Skeletal muscle satellite cell (primary cell): Measurements from ENCODE around the gene HSD17B14.
"Not testable (repeated sequence)": the region's sequence is repeated elsewhere in the genome, so short reads cannot be mapped to it uniquely, and the experiment has no call there.

ENCODE experiments used
- H3K27me3 ChIP-seq: 2 replicates; pipeline ENCODE4 v1.7.0; 2013; ENCODE audit warnings: low read length; ENCODE audit not compliant: control insufficient read depth, insufficient read depth
- H3K36me3 ChIP-seq: 2 replicates; pipeline ENCODE4 v1.7.0; 2013; ENCODE audit warnings: mild to moderate bottlenecking, control low read depth, low read length; ENCODE audit not compliant: insufficient read depth
- H3K4me1 ChIP-seq: 2 replicates; pipeline ENCODE4 v1.7.0; 2013; ENCODE audit warnings: low read length; ENCODE audit not compliant: control insufficient read depth, insufficient read depth
- H3K4me2 ChIP-seq: 2 replicates; pipeline ENCODE4 v1.7.0; 2013; ENCODE audit warnings: mild to moderate bottlenecking, low read length
- H3K4me3 ChIP-seq: 2 replicates; pipeline ENCODE4 v1.7.0; 2013; ENCODE audit warnings: low read length
- H3K9ac ChIP-seq: 2 replicates; pipeline ENCODE4 v1.7.0; 2013; ENCODE audit warnings: mild to moderate bottlenecking, low read depth, low read length, moderate library complexity
- H3K9me3 ChIP-seq: replicated peaks from 2 replicates; pipeline ENCODE4 v1.7.0; 2013; ENCODE audit warnings: mild to moderate bottlenecking, control low read depth, low read length

Gene HSD17B14

DNA sequence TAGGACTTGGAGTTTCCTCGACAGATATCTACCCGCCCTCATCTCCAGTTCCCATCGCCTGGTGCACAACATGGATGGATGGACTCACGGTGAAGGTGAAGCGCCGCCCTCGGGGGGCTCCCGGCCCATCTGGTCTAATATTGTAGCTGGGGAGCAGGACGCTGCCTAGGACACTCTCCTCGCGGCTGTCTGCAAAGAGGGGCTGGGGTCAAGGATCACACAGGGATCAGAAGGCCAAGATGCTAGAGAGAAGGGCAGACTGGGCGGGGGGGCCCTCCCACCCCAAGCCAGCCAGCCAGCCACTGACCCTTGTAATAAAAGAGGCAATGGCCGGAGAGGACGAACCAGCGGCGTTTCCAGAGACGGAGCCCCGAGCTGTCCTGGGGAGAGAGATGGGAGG lies 25.0 kb upstream of the HSD17B14 start:
- peaks cover 6% of the 10 kb centered on the region for H3K4me1 ChIP-seq
- H3K9ac ChIP-seq, result no peak overlapping the region
- no peaks in the 10 kb centered on the region for H3K27me3 ChIP-seq
- no peaks in the 10 kb centered on the region for H3K9me3 ChIP-seq
- H3K4me3 ChIP-seq, result no peak overlapping the region
- H3K4me2 ChIP-seq, result no peak overlapping the region
- peaks cover 33% of the 10 kb centered on the region for H3K36me3 ChIP-seq

DNA sequence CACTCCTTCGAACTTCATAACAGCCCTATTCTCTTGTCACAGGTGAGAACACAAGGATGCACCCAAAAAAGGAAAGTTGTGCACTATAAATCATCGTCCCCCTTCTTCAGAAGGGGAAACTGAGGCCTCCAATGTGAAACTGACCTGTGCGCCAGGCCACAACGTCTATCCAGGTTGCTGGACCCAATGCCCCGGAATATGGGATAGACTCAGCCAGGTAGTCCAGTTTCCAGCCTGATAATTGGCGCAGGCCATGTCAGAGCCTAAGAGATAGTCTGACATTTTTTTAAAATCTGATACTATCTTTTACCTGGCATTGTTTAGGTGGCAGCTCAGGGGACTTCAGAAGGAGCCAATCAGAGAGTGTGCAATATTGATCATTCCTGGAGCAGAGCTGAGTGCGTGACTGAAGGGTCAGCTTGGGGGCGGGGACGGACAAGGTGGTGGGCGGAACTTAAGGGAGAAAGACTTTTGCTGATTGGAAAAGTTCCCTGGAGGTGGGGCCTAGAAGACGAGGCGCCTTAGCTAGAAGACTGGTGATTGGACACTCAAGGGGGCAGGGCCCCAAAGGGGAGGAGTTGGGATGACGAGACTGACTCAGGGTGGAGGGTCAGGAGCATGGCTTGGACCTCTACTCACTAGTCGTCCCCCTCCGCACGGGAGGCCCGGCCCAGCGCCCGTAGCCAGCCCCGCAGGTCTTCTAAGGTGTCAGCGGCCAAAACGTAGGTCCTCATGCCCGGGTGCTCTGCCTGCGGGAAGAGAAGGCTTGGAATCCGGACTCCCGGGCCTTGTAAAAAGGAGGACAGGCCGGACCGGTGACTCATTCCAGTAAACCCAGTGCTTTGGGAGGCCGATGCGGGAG lies 23.7 kb upstream of the HSD17B14 start:
- H3K4me2 ChIP-seq, result no peak overlapping the region
- H3K4me3 ChIP-seq, result no peak overlapping the region
- H3K9me3 ChIP-seq, result no peaks in the 10 kb centered on the region
- no peak overlapping the region for H3K9ac ChIP-seq
- peaks cover 6% of the 10 kb centered on the region for H3K4me1 ChIP-seq
- H3K27me3 ChIP-seq, result no peaks in the 10 kb centered on the region
- H3K36me3 ChIP-seq, result peaks cover 33% of the 10 kb centered on the region

DNA sequence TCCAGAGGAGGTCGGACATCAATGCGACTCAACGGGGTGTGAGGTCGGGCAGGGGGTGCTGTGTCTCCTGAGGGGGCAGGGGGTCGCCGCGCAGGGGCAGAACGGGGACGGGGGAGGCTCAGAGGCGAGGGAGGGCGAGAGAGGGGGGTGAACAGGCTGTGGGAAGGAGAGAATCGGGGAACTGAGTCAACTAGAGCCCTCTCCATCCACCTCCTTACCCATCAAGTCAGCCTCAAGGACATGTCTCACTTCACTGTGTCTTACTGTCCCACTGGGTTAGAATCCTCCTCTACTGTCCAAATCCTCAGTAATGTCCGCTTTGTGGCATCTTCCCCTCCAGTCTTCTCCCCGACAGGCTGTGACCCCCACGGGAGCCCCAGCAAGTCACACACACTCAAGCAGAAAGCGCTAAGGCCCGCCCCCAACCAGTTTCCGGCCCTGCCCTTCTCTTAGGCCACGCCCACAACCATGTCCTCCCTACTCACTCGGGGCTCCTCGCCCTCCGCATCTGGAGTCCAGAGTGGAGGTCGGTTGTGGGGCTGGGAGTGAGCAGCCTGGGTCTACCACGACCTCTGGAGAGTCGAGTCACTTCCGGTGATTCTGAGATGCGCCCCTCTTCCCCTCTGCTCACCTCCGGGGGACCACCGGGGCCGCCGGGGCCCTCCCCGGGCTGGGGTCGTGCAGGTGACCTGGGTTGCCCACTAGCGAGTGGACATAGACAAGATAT lies 22.9 kb upstream of the HSD17B14 start:
- H3K4me1 ChIP-seq, result peaks cover 6% of the 10 kb centered on the region
- no peak overlapping the region for H3K4me3 ChIP-seq
- no peaks in the 10 kb centered on the region for H3K27me3 ChIP-seq
- no peak overlapping the region for H3K9ac ChIP-seq
- H3K9me3 ChIP-seq, result no peaks in the 10 kb centered on the region
- H3K4me2 ChIP-seq, result no peak overlapping the region
- peaks cover 31% of the 10 kb centered on the region for H3K36me3 ChIP-seq

DNA sequence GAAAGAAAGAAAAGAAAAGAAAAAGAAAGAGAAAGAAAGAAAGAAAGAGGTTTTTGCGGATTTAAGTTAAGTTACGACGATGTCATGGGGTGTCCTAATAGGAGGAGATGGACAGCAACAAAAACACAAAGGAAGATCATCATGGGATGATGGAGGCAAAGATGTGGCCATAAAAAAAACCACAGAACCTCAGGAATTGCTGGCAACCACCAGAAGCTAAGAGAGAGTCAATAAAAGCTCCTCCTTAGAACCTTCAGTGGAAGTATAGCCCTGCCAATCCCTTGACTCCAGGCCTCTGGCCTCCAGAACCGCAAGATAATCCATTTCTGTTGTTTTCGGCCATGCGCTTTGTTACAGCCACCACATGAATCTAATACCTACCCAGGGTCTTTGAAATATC lies 20.6 kb upstream of the HSD17B14 start:
- no peaks in the 10 kb centered on the region for H3K9me3 ChIP-seq
- H3K4me2 ChIP-seq, result no peak overlapping the region
- H3K4me3 ChIP-seq, result no peak overlapping the region
- H3K4me1 ChIP-seq, result peaks cover 6% of the 10 kb centered on the region
- H3K36me3 ChIP-seq, result peaks cover 37% of the 10 kb centered on the region
- H3K9ac ChIP-seq, result no peak overlapping the region
- no peaks in the 10 kb centered on the region for H3K27me3 ChIP-seq

DNA sequence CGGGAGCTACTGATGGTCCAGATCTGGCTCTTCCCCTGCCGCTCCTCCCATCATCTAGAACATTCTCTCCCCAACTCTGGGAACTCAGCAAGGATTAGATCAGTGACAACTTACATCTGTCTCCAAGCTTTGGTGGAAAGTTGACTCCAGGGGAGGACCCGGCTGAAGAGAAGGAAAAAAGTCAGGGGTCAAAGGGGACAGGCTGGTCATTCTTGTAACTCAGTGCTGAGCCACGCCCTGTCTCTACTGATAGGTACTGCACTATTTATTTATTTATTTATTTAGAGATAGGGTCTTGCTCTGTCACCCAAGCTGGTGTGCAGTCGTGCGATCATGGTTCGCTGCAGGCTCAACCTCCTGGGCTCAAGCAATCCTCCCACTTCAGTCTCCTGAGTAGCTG lies 17.8 kb upstream of the HSD17B14 start:
- no peak overlapping the region for H3K4me2 ChIP-seq
- H3K4me3 ChIP-seq, result no peak overlapping the region
- no peak overlapping the region for H3K9ac ChIP-seq
- no peaks in the 10 kb centered on the region for H3K9me3 ChIP-seq
- peaks cover 6% of the 10 kb centered on the region for H3K4me1 ChIP-seq
- peaks cover 23% of the 10 kb centered on the region for H3K36me3 ChIP-seq
- H3K27me3 ChIP-seq, result no peaks in the 10 kb centered on the region

DNA sequence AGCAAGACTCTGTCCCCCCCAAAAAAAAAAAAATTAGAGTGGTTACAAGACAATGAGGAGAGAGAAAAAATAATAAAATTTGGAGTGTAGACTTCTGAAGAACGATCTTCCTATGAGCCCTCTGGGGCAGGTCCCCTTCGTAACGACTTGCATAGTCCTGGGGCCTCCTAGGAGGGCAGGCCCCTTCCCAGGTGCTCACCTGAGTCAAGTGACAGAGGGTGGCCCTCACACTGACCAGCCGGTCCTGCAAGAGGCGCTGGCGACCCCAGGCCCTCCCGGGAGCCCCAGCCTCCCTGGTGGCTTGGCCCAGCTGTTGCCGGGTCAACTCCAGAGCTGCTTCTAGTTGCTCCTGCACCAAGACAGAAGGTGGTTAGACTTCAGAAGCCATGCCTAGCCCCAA lies 17.2 kb upstream of the HSD17B14 start:
- H3K36me3 ChIP-seq, result peaks cover 22% of the 10 kb centered on the region

DNA sequence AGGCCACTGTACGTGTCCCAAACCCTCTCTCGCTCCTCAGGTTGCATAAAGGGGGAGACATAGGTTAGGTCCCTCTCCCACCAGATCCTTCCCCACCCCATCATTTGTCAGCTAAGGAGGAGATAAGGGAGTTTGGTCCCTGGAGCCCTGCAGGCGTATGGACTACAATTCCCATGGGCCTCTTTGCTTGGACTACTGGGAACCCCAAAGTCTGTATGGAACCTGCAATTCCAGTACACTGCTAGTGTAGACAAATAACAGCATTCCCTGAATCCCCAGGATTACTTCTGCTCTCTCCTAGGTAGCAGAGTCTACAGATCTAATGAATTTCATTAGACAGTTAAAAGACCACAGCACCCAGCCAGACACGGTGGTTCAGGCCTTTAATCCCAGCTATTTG lies 16.0 kb upstream of the HSD17B14 start:
- H3K4me3 ChIP-seq, result no peak overlapping the region
- no peaks in the 10 kb centered on the region for H3K27me3 ChIP-seq
- H3K9me3 ChIP-seq, result no peaks in the 10 kb centered on the region
- no peak overlapping the region for H3K9ac ChIP-seq
- H3K4me2 ChIP-seq, result no peak overlapping the region
- H3K4me1 ChIP-seq, result peaks cover 5% of the 10 kb centered on the region
- peaks cover 18% of the 10 kb centered on the region for H3K36me3 ChIP-seq

More for the DNA sequence above, 17.2 kb upstream of the HSD17B14 start:
- Histone ChIP-seq H3K9ac (no peak overlapping the region), H3K9me3 (no peaks in the 10 kb centered on the region), H3K4me2 (no peak overlapping the region), H3K4me3 (no peak overlapping the region), H3K4me1 (peaks cover 6% of the 10 kb centered on the region), H3K27me3 (no peaks in the 10 kb centered on the region)

DNA sequence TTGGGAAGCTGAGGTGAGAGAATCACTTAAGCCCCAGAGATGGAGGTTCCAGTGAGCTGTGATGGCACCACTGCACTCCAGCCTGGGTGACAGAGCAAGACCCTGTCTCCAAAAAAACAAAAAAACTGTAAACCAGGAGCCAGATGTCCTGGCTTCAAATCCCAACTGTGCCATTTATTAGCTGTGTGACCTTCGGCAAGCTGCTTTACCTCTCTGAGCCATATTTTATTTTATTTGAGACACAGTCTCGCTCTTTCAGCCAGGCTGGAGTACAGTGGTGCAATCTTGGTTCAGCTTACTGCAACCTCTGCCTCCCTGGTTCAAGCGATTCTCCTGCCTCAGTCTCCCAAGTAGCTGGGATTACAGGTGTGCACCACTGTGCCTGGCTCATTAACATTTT lies 10.4 kb upstream of the HSD17B14 start:
- not testable (repeated sequence) for H3K9ac ChIP-seq, H3K4me3 ChIP-seq, H3K4me1 ChIP-seq, H3K27me3 ChIP-seq, H3K9me3 ChIP-seq, H3K4me2 ChIP-seq
- peaks cover 19% of the 10 kb centered on the region for H3K36me3 ChIP-seq

DNA sequence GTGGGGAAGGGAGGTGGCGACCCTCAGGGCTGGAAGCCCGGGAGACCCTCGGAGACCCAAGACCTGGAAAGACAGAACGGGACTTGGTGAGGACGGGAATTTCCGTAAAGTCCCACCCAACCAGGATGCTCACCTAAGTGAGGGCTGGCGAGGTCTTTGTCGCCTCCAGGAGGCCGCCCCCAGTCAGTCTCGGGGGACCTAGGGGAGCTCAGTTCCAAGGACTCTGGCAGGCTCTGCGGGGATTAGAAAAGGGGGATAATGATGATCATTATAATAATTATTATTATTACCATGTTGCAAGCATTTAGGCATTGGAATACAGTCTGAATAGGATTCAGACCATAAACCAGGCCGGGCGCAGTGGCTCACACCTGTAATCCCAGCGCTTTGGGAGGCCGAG lies 9.1 kb upstream of the HSD17B14 start:
- no peak overlapping the region for H3K9ac ChIP-seq
- no peaks in the 10 kb centered on the region for H3K4me1 ChIP-seq
- no peak overlapping the region for H3K4me3 ChIP-seq
- peaks cover 19% of the 10 kb centered on the region for H3K36me3 ChIP-seq
- no peaks in the 10 kb centered on the region for H3K9me3 ChIP-seq
- no peaks in the 10 kb centered on the region for H3K27me3 ChIP-seq
- H3K4me2 ChIP-seq, result no peak overlapping the region

DNA sequence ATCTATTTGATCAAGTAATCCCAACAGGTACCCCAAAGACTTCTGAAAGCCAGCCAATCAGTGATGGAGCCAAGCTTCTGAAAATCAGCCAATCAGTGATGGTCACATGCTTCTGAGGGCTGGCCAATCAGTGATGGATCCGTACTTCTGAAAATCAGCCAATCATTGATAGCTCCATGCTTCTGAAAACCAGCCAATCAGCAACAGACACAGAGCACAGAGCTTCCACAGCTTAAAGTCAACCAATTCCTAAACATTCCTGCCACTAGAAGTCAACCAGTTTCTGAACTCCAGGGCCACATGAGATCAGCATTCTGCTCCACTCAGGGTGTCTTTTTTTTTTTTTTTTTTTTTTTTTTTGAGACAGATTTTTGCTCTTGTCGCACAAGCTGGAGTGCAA lies 8.2 kb upstream of the HSD17B14 start:
- Histone ChIP-seq H3K27me3 (no peaks in the 10 kb centered on the region), H3K4me2 (no peak overlapping the region), H3K4me1 (no peaks in the 10 kb centered on the region), H3K36me3 (peaks cover 19% of the 10 kb centered on the region), H3K9me3 (no peaks in the 10 kb centered on the region), H3K9ac (no peak overlapping the region), H3K4me3 (no peak overlapping the region)

DNA sequence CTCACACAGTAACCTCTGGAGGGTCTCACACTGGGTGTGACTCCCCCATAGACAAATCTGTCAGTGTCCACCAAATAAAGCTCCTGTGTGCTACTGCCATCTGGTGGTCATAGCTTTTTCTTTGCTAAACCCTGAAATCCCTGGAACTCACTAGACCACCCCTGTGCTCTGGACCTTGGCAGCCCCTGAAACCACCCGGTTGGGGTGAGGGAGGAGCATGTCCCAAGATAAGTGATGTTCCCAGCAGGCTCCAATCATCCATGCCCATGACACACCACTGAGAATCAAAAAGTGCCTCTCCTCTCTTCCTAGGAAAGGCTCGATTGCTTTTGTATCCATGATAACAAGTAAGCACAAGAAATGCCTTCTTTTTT lies 6.5 kb upstream of the HSD17B14 start:
- H3K4me2 ChIP-seq, result no peak overlapping the region
- no peak overlapping the region for H3K4me3 ChIP-seq
- peaks cover 19% of the 10 kb centered on the region for H3K36me3 ChIP-seq
- no peak overlapping the region for H3K9ac ChIP-seq
- H3K27me3 ChIP-seq, result no peaks in the 10 kb centered on the region
- H3K9me3 ChIP-seq, result no peaks in the 10 kb centered on the region
- H3K4me1 ChIP-seq, result no peaks in the 10 kb centered on the region

DNA sequence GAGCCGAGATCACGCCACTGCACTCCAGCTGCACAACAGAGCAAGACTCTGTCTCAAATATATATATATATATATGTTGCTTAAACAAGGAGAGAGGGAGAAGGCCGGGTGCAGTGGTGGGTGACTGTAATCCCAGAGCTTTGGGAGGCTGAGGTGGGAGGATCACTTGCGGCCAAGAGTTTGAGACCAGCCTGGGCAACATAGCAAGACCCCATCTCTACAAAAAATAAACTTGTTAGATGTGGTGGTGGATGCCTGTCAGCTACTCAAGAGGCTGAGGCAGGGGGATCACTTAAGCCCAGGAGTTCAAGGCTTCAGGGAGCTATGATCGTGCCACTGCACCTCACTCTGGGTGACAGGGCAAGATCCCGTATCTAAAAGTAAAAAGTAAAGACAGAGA lies 5.3 kb upstream of the HSD17B14 start:
- H3K4me1 ChIP-seq, result peaks cover 7% of the 10 kb centered on the region
- no peak overlapping the region for H3K4me3 ChIP-seq
- peaks cover 13% of the 10 kb centered on the region for H3K36me3 ChIP-seq
- no peak overlapping the region for H3K9ac ChIP-seq
- H3K27me3 ChIP-seq, result no peaks in the 10 kb centered on the region
- H3K4me2 ChIP-seq, result no peak overlapping the region
- H3K9me3 ChIP-seq, result no peaks in the 10 kb centered on the region
